Endothelial cell of umbilical vein (primary cell): ENCODE results near the gene RGP1. TPM values are rescaled to one million over a fixed set of nuclear protein-coding genes. Genes with fewer than 3 reads are reported as not detected.

Source experiments
- BruUV-seq: library from RNA; stranded (reverse); fragments of 400-500 nt; replicated peaks from 2 replicates; lab custom pipeline; 2021; lab: Mats Ljungman, UMichigan
- CTCF ChIA-PET: fragments of 300-600, 350-600 bp; sonication (Branson Sonifier 250); formaldehyde crosslinking; loops from one replicate; lab custom pipeline; 2021; ENCODE audit warnings: antibody characterized with exemption, inconsistent platforms; lab: Charles Lee
- POLR2A ChIA-PET: fragments of 300-600, 350-600 bp; sonication (Branson Sonifier 250); formaldehyde crosslinking; loops from one replicate; lab custom pipeline; 2021; ENCODE audit warnings: antibody characterized with exemption, inconsistent platforms; lab: Charles Lee
- DNase-seq: peaks from one replicate; pipeline ENCODE4 v3.0.0-alpha.2; 2011; ENCODE audit warnings: low read depth, low spot score
- FAIRE-seq: peaks from 2 replicates; lab custom pipeline; 2011; peaks lifted over from hg19 to GRCh38; lab: Jason Lieb, UNC
- H2AFZ ChIP-seq: 2 replicates; pipeline ENCODE4 v1.6.0; 2012; ENCODE audit warnings: low read depth, low read length, control low read depth, inconsistent platforms
- H3K27ac ChIP-seq: 2 replicates; pipeline ENCODE4 v1.5.1; 2011; ENCODE audit warnings: low read depth, mild to moderate bottlenecking, control low read depth, low read length, moderate library complexity; ENCODE audit not compliant: insufficient read depth
- H3K27me3 ChIP-seq, 2 experiments: 2 replicates each; pipeline versions ENCODE4 v1.6.0 to v1.6.1; 2011; ENCODE audit warnings: low read length in 2 of 2, mixed read lengths in 1 of 2; ENCODE audit not compliant: control insufficient read depth in 2 of 2, insufficient read depth in 2 of 2
- H3K36me3 ChIP-seq, 2 experiments: 2 replicates in 1 of 2; 3 replicates in 1 of 2; pipeline ENCODE4 v1.5.1; 2011; ENCODE audit warnings: low read length in 2 of 2, mild to moderate bottlenecking in 1 of 2, moderate library complexity in 1 of 2; ENCODE audit not compliant: control insufficient read depth in 2 of 2, insufficient read depth in 2 of 2; ENCODE audit errors: extremely low read depth in 1 of 2
- H3K4me1 ChIP-seq: 3 replicates; pipeline ENCODE4 v1.5.1; 2011; ENCODE audit warnings: mild to moderate bottlenecking, low read length; ENCODE audit not compliant: control insufficient read depth, insufficient read depth; ENCODE audit errors: extremely low read depth
- H3K4me2 ChIP-seq: 2 replicates; pipeline ENCODE4 v1.6.1; 2011; ENCODE audit warnings: low read length, control low read depth, mixed read lengths; ENCODE audit not compliant: insufficient read depth
- H3K4me3 ChIP-seq, 3 experiments: fragments of 200-600 bp in 1 of 3; sonication (generic), shearing (Covaris generic) in 1 of 3; replicated peaks in 1 of 3; 2 replicates each; pipeline ENCODE4 v1.5.1; 2011 to 2016; ENCODE audit warnings: control low read depth in 3 of 3, low read length in 3 of 3, mild to moderate bottlenecking in 2 of 3, inconsistent platforms in 1 of 3, low read depth in 1 of 3, moderate library complexity in 1 of 3; ENCODE audit not compliant: insufficient read depth in 1 of 3
- H3K79me2 ChIP-seq: 2 replicates; pipeline ENCODE4 v1.6.0; 2012; ENCODE audit warnings: low read length, inconsistent platforms; ENCODE audit not compliant: control insufficient read depth, insufficient read depth
- H3K9ac ChIP-seq: replicated peaks from 2 replicates; pipeline ENCODE3; 2011; ENCODE audit warnings: low read length, control low read depth; ENCODE audit not compliant: insufficient read depth; ENCODE audit errors: extremely low read depth
- H3K9me1 ChIP-seq: replicated peaks from 3 replicates; pipeline ENCODE4 v1.6.0; 2011; ENCODE audit warnings: mild to moderate bottlenecking, low read length; ENCODE audit not compliant: control insufficient read depth, insufficient read depth; ENCODE audit errors: extremely low read depth
- H3K9me3 ChIP-seq: replicated peaks from 2 replicates; pipeline ENCODE4 v1.5.1; 2012; ENCODE audit warnings: low read length, inconsistent platforms; ENCODE audit not compliant: control insufficient read depth, insufficient read depth
- H4K20me1 ChIP-seq: replicated peaks from 2 replicates; pipeline ENCODE3; 2011; ENCODE audit warnings: mild to moderate bottlenecking, low read length; ENCODE audit not compliant: control insufficient read depth, insufficient read depth; ENCODE audit errors: extremely low read depth
- EZH2 ChIP-seq: IDR thresholded peaks from 2 replicates; pipeline ENCODE4 v1.6.1; 2012; ENCODE audit warnings: borderline replicate concordance, low read depth, mild to moderate bottlenecking, moderate library complexity, low read length, inconsistent platforms; ENCODE audit not compliant: severe bottlenecking
- FOS ChIP-seq: IDR thresholded peaks from 2 replicates; pipeline ENCODE4 v1.6.1; 2011; ENCODE audit warnings: mild to moderate bottlenecking, low read length, moderate library complexity, borderline replicate concordance; ENCODE audit not compliant: insufficient read depth
- GATA2 ChIP-seq: IDR thresholded peaks from 2 replicates; pipeline ENCODE4 v1.7.0; 2011; ENCODE audit warnings: low read depth, mild to moderate bottlenecking, moderate library complexity, mixed read lengths, low read length; ENCODE audit not compliant: insufficient read length, insufficient read depth
- JUN ChIP-seq: IDR thresholded peaks from 2 replicates; pipeline ENCODE4 v1.6.1; 2011; ENCODE audit warnings: borderline replicate concordance, low read depth; ENCODE audit not compliant: insufficient read length, insufficient read depth
- MYC ChIP-seq: IDR thresholded peaks from one replicate; pipeline ENCODE4 v1.6.1; 2011; ENCODE audit warnings: mild to moderate bottlenecking, low read depth, low read length
- POLR2A ChIP-seq: IDR thresholded peaks from 2 replicates; pipeline ENCODE4 v1.6.1; 2012; ENCODE audit warnings: low read depth, mild to moderate bottlenecking, control low read depth, low read length
- POLR2AphosphoS5 ChIP-seq: IDR thresholded peaks from 2 replicates; pipeline ENCODE4 v1.6.1; 2012; ENCODE audit warnings: low read depth, mild to moderate bottlenecking, control low read depth, low read length, moderate library complexity; ENCODE audit not compliant: insufficient read depth
- dilution Hi-C: fragments of 300-500 bp; cut with MboI; formaldehyde crosslinking; loops from one replicate; pipeline ENCODE4 v1.15.0; 2019; ENCODE audit warnings: low sequenced_read_pairs; ENCODE audit not compliant: extremely low pct_ligation_motif_present
- intact Hi-C: fragments of 100-400 bp; cut with micrococcal nuclease; formaldehyde crosslinking; loops from one replicate; pipeline ENCODE4 v1.10.0; 2022
- polyA plus RNA-seq, 4 experiments: library from polyadenylated mRNA; depleted of rRNA in 3 of 4; stranded (reverse) in 3 of 4; unstranded in 1 of 4; fragments of >200 nt; gene quantifications; 2 replicates each; pipeline versions ENCODE4 v1.2.1 to v1.2.3, GENCODE V29; 2011 to 2012; ENCODE audit warnings: missing spikeins in 1 of 4
- total RNA-seq: library from RNA; stranded (reverse); gene quantifications from 2 replicates; pipeline ENCODE4 v1.2.3, GENCODE V29; 2021
- TF ChIP-seq, protein P1 (sequence below), 2 donors: IDR thresholded peaks; 1 replicate in 1 of 2; 2 replicates in 1 of 2; pipeline ENCODE4 v1.5.1; 2011; ENCODE audit warnings: low read length in 2 of 2, mild to moderate bottlenecking in 2 of 2, moderate library complexity in 2 of 2, control low read depth in 1 of 2, inconsistent platforms in 1 of 2, low read depth in 1 of 2; ENCODE audit not compliant: insufficient read depth in 1 of 2; ENCODE audit errors: extremely low read depth in 1 of 2
- TF ChIP-seq, protein P2 (sequence below): IDR thresholded peaks from 2 replicates; pipeline ENCODE4 v1.6.1; 2011; ENCODE audit not compliant: insufficient read depth, insufficient read length

Gene RGP1
- total and polyA plus RNA-seq, 2 donors (not counting 3 experiments of a cell fraction or from before 2014, with no cell fraction given), result 15.0 to 29.0 TPM

DNA sequence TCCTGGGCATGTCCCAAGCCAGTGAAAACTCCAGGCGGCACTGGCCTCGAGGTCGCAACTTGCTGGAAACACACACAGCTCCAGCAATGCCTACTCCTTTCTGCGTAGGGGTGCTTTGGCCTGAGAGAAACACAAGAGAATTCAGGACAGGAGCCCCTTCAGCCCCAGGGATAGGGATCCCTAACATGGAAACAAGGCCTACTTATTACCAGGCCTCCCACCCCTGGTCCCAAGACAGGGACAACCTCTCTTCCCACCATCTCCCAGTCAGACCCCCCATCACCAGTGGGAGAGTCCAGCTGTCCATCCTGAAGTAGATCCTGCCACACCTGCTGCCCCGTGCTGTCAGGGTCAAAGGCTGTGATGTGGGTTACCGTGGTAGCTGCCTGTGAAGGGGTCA lies 8.8 kb upstream of the RGP1 start:
- H3K4me3 ChIP-seq, result no peak overlapping the region
- H3K27me3 ChIP-seq, result no peaks in the 10 kb centered on the region
- no peak overlapping the region for H3K27ac ChIP-seq
- H3K9ac ChIP-seq, result no peak overlapping the region
- H3K36me3 ChIP-seq, result peaks cover 55 to 74% of the 10 kb centered on the region in 2 experiments
- H3K79me2 ChIP-seq, result peaks cover 58% of the 10 kb centered on the region
- no peaks in the 10 kb centered on the region for H3K9me1 ChIP-seq
- H2AFZ ChIP-seq, result no peak overlapping the region
- peaks cover 10% of the 10 kb centered on the region for H3K4me1 ChIP-seq
- H3K4me2 ChIP-seq, result no peak overlapping the region
- TF ChIP-seq POLR2AphosphoS5 (no peak), EZH2 (no peak), POLR2A (no peak), GATA2 (no peak), MYC (no peak), JUN (no peak), FOS (no peak)
- TF ChIP-seq, protein P1, sequence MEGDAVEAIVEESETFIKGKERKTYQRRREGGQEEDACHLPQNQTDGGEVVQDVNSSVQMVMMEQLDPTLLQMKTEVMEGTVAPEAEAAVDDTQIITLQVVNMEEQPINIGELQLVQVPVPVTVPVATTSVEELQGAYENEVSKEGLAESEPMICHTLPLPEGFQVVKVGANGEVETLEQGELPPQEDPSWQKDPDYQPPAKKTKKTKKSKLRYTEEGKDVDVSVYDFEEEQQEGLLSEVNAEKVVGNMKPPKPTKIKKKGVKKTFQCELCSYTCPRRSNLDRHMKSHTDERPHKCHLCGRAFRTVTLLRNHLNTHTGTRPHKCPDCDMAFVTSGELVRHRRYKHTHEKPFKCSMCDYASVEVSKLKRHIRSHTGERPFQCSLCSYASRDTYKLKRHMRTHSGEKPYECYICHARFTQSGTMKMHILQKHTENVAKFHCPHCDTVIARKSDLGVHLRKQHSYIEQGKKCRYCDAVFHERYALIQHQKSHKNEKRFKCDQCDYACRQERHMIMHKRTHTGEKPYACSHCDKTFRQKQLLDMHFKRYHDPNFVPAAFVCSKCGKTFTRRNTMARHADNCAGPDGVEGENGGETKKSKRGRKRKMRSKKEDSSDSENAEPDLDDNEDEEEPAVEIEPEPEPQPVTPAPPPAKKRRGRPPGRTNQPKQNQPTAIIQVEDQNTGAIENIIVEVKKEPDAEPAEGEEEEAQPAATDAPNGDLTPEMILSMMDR (IDR thresholded peaks at IDR 0.05; ENCODE audit: extremely low read depth in 1 of 2, insufficient read depth in 1 of 2, low read depth in 1 of 2, low read length in 2 of 2), result no peak
- TF ChIP-seq, protein P2, sequence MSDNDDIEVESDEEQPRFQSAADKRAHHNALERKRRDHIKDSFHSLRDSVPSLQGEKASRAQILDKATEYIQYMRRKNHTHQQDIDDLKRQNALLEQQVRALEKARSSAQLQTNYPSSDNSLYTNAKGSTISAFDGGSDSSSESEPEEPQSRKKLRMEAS, result no peak
- FAIRE-seq (no peak), DNase-seq (no peak)
- intact Hi-C loops, result no loop called here
- BruUV-seq, result no TSS peak
- no peaks in the 10 kb centered on the region for H3K9me3 ChIP-seq
- no peaks in the 10 kb centered on the region for H4K20me1 ChIP-seq
- ChIA-PET POLR2A (no interaction called here), CTCF (interaction anchor here (1.2 to 1.4 kb wide), 3 partner anchors 8 to 50 kb away, joined by 3 to 4 read pairs (median 4); partner anchors contain the start of gene CREB3)
- dilution Hi-C loops, result no loop called here
